Measurements from ENCODE around the gene KRT16.
"Not testable (repeated sequence)": the region's sequence is repeated elsewhere in the genome, so short reads cannot be mapped to it uniquely, and the experiment has no call there.

Gene KRT16

GRCh38 chr17:41612376-41613160, at the start of gene KRT16:
Gene KRT16, minus strand, starts transcription at chr17:41612767. Its CDS starts 79 bp downstream, at chr17:41612688.
- not testable (repeated sequence) for DNase-seq

- no peak for DNase-seq
These were observed 47.7 kb upstream of the KRT16 start for GRCh38 chr17:41660221-41660711.

- DNase-seq: no peak
These were observed 47.1 kb upstream of the KRT16 start for GRCh38 chr17:41659427-41660212.

GRCh38 chr17:41658846-41659245, 46.3 kb upstream of the KRT16 start:
- DNase-seq: no peak

- no peak for DNase-seq
These were observed 45.4 kb upstream of the KRT16 start for GRCh38 chr17:41657936-41658335.

- no peak for DNase-seq
These were observed 44.7 kb upstream of the KRT16 start for GRCh38 chr17:41657176-41657754.

- no peak for DNase-seq
These were observed 43.9 kb upstream of the KRT16 start for GRCh38 chr17:41656249-41657023.

GRCh38 chr17:41655611-41656111, 43.1 kb upstream of the KRT16 start:
- DNase-seq: no peak

- DNase-seq: no peak
These were observed 42.4 kb upstream of the KRT16 start for GRCh38 chr17:41654678-41655607.

- DNase-seq: no peak
These were observed 41.5 kb upstream of the KRT16 start for GRCh38 chr17:41653892-41654677.

- no peak for DNase-seq
These were observed 40.9 kb upstream of the KRT16 start for GRCh38 chr17:41653421-41653820.

- DNase-seq: no peak
These were observed 39.9 kb upstream of the KRT16 start for GRCh38 chr17:41652461-41652970.

GRCh38 chr17:41651625-41652460, 39.3 kb upstream of the KRT16 start:
- DNase-seq: no peak

- no peak for DNase-seq
These were observed 38.4 kb upstream of the KRT16 start for GRCh38 chr17:41650794-41651624.

- DNase-seq: no peak
These were observed 37.5 kb upstream of the KRT16 start for GRCh38 chr17:41649923-41650519.

- DNase-seq: peak; percentile 83
These were observed 36.0 kb upstream of the KRT16 start for GRCh38 chr17:41648411-41649195.

- peak; percentile 72 for DNase-seq
These were observed 35.4 kb upstream of the KRT16 start for GRCh38 chr17:41647940-41648410.

All from fibroblast of skin of right biceps (primary cell).